HG02970 (cell line): Measurements from ENCODE around the gene TOR1AIP2.
"Not testable (repeated sequence)": the region's sequence is repeated elsewhere in the genome, so short reads cannot be mapped to it uniquely, and the experiment has no call there.

Experiments
- ATAC-seq: cut with Tn5 transposase; IDR thresholded peaks from one replicate; pipeline ENCODE4 v1.9.1; 2021; ENCODE audit warnings: mild to moderate bottlenecking, moderate library complexity, moderate number of reproducible peaks; ENCODE audit not compliant: unreplicated experiment, low FRiP score

The TOR1AIP2 gene

DNA sequence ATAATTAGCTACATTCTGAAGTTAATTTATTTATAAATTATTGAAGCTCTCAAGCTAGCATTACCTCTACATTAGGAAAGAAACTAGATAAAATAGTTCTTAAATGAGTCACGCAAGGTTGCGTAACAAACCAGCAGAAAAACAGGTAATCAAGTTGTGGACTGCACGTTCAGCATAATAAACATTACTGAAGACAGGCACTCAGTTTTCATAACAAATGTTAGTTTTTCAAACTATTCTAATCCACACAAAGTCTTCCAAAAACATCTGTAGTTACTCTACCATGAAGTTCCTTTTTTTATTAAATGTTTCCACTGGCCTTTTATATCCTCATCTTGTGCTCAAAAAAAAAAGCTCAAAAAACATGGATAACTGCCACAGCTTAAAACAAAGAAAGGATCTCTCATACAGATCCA lies 1.3 kb downstream of the TOR1AIP2 start:
- no peak for ATAC-seq

DNA sequence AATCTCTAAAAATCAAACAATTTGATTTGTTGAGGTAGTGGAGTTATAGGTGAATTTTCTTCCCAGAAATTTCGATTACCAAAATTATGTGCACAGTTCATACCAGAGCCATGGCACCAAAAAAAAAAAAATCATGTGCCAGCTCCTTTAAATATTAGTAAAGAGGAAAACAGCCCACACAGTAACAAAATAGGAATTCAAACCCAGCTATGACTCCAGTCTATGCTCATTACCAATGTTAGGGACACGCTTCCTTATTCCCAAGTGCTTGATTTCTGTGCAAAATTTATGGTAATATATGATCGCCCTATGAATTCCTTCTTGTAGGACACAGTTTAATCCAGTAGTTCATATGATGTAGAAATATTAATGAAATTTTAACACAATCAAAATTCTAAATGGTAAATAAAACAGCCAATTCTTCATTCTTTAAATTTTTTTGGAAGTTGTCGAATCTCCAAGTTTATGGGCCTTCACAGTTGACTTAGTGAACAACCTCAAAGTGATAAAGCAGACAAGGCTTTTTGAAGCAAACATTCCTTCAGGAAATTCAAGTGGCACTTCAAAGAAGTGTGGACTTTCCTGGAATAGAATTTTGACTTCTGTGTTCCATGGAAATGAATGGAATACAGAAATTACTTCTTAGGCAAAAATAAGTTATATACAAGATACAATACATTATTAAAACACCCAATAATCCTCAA lies 1.9 kb downstream of the TOR1AIP2 start:
- ATAC-seq = no peak

DNA sequence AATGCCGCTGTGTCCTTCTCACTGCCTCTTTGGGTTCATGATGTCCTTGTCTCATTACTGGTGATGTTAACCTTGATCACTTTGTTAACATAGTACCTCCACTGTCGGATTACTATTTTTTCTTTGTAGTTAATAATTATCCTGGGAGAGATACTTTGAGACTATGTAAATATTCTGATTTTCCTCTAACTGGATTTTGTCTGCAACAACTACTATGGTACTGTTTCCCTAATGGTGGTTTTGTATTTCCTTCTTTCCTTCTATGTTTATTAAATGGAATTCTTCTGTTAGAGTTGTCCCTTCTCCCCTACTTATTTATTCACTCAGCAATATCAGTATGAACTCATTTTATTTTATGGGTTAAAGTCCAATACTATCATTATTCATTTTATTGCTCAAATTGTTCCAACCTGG lies 4.2 kb downstream of the TOR1AIP2 start:
- ATAC-seq = no peak

DNA sequence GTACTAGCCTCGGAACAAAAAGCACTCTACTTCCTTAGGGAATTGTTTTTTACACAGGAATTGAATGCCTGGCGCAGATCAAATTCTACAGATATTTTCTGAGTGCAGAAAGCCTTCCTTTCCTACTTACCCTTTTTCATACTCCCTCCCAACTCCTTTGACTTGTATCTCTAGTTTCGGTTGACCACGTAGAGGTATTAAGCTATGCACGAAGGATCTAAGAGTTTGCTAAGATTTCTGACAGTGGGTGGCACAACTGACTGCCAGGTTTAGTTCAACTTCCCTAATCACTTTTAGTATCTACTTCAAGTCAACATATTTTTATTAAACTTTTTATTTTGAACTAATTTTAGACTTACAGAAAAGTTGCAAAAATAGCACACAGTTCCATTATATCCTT lies 5.0 kb downstream of the TOR1AIP2 start:
- no peak for ATAC-seq

DNA sequence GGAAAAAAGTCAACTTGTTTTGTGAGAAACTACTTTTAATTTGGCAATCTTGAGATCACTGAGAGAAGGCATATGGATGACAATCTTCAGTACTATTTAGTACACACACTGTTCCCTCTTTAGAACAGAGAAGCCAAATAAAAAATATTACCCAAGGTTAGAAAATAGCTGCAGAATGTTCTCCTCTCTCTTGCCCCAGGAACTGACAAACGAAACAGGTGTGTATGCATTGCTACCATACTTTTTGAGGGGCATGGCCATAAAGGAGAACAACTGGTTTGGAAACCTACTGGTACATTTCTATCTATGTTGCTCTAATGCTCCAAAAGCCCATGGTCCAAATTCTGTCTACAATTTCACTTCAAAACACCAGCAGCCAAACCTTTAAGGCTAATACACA lies 5.7 kb downstream of the TOR1AIP2 start:
- no peak for ATAC-seq

DNA sequence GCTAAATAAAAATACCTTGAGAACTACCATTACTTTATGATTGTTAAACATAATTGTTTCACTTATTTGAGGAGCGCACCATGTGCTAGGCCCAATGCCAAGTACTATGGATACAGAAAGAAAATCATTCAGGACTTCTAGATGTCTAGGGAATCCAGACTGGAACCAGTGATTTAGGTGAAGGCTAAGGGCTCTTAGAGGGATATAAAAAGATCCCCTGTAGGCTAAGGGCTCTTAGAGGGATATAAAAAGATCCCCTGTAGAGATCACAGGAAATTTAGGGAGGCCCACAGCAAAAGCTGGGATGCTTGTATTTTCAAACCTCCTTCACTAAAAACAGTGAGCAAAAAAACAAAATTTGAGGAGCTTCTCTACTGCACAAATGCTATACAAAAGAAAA lies 6.7 kb downstream of the TOR1AIP2 start:
- ATAC-seq = no peak

DNA sequence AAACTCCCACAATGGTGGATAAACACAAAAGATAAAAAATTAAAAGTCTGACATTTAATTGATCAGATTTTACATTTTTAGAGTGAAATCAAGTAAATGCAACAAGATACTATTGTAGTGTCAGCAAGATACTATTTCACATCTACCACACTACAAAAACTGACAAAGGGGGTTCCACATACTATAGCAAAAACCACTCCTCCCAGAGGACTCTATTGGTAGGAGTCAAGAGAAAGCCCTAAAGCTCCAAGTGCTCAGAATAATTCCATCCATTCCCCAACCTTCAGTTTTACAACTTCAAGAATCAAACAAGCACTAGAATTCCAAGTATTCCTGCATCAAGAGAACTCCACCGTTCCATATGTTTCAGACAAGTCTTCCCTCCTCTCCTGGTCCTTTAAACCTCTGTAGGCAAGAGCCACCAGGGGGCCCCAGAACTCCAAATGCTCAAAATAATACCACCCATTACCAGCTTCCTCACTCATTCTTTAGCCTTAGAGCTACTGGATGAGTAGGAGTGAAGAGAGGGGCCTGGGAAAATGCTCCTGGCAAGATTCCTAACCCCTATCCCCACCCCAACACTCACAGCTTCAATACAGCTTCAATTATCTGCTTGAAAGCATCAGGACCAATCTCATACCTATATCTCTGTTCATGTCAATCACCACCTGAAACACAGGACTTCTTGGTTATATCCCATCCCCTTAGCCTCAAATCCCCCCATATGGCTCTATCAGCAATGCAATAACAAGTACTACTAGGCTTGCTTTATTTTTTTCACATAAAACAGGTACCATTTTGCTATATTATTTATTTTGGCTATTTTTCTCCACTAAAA lies 9.9 kb downstream of the TOR1AIP2 start:
- no peak for ATAC-seq

DNA sequence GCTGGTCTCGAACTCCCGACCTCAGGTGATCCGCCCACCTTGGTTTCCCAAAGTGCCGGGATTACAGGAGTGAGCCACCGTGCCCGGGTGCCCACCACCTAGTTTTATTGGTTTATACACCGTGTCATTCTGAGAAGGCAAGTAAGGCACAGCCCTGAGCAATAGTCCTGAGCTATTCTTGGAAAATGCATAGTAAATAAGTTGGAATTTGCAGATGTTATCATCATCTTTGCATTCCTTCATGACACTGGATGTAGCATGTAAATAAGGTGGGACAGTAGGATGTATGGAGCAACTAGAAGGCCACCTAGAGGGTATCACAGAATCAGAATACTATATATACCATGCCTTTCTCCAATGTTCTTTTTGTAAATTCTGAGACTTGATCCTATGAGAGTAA lies 11.0 kb downstream of the TOR1AIP2 start:
- ATAC-seq = no peak

DNA sequence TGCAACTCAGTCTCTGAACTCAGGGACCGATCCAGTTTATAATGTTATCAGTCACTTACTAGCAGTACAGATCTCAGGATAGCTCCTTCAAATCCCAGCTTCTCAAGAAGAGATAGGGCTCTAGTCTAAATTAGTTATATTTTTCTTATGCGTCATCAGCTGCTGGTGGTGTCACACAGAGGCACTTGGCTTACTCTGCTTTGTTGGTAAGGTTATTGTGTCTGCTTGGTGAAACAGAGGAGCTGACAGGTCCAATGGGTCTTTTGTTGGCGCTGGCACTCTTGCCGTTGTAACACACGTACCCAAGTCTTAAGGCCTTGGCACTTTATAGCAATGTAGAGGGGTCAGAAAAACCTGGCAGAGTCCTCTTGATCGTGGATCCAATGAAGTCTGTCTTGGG lies 12.2 kb downstream of the TOR1AIP2 start:
- no peak for ATAC-seq

DNA sequence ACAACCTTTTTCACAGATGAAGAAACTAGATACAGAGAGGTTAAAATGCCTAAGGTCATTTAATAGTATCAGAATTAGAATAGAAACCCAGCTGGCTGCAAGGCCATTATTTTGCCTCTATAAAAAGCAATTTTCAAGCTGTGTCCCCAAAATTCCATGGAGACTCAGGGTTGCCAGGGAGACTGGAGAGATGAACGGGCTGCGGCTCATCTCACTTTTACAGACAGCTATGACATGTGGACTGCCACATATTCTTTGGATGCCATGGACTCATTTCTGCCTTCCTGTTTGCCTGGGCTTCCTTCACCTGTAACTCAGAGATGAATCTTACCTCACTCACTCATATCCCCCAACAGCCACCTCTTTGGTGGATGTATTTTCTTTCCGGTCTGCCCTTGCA lies 17.0 kb downstream of the TOR1AIP2 start:
- no peak for ATAC-seq

DNA sequence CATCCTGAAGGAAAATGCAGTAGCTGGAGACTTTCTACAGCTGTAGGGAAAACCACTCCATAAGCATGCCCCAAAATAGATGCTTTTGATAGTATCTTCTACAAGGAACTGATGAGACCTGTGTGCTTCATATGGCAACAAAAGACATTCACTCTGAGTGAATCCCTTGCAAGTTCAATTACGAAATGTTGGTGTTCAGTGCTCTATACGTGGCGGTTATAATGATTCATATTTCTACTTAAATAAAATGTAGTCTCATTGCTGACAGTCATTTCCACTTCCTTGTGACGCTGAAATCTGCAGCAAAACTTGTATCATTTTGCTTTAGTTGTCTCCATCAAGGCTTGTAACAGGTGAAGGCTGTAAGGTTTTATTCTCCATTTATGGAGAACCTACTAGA lies 20.6 kb downstream of the TOR1AIP2 start:
- no peak for ATAC-seq

DNA sequence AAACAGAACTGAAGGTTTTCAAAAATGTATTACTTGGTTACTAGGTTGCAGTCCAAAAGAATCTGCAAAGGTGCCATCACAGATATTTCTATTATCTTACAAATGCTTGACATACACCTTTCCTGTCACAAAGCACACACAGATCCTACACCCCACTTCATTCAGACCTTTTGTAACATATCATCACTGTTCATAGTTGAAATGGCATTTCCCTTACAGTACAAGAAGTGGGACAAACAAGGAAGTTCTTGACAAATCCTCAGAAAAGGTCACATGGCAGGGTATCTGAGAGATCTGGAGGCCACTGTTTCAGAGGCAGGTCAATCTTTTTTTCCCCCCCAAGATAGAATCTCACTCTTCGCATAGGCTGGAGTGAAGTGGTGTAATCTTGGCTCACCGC lies 21.3 kb downstream of the TOR1AIP2 start:
- no peak for ATAC-seq

DNA sequence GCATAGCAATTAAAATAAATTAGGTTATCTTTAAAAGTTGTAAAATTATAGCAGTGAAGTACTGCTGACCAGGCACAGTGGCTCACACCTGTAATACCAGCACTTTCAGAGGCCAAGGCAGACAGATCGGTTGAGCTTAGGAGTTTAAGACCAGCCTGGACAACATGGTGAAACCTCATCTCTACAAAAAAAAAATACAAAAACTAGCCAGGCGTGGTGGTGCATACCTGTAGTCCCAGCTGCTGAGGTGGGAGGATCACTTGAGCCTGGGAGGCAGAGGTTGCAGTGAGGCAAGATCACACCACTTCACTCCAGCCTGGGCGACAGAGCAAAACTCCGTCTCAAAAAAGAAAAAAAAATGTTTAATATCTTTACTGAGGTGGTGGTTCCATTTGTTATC lies 21.8 kb downstream of the TOR1AIP2 start:
- not testable (repeated sequence) for ATAC-seq

DNA sequence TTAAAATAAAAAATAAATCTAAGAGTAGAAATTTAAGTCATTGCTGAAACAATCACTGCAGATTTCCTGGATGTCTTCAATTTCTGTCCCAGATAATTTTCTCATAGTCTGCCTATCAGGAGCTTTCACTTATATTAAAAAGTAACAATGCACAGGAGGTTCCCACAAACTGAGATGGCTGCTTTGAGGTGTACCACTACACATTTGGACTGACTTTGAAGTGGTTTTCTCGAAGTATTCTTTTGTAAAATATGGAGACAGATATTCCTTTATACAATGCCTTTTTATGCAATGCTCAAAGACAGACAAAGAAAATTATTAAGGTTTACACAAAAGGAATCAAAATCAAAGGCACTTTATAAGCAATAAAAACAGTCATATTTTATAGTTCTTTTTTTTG lies 24.5 kb downstream of the TOR1AIP2 start:
- ATAC-seq = no peak

DNA sequence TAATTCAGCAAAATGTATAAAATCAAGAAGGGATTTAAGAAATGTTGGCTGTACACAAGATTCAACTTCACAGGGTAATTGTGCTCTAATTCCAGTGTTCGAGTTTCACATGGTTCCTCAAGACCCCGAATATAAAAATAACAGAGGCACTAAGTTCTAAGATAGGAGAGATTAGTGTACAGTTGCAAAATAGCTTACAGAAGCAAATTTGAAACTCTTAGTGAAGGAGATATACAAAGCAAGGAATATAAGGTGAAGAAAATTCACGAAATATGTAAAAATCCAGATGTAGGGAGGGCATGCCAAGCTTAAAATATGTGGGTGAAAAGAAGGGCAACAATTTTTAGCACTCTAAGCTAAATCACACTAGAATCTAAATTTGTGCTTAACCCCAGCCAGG lies 29.4 kb downstream of the TOR1AIP2 start:
- ATAC-seq = no peak

DNA sequence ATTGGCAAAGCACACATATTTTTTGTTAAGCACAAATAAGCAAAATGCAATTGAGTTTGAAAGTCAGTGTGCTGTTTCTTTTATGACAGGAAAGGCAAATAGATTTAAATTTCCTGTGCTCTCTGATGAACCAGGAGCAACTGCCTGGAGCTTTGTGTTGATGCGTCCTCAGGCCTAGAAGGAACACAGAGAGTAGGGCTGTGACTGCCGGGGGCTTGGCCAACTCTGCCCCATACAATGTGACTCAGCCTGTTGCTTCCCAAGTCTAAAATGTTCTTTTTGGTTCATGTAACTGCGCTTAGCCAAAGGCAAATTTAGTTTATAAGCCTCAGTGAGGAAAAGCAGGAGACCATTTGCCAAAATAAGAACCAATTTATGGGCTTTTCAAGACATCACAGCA lies 37.5 kb downstream of the TOR1AIP2 start:
- ATAC-seq = no peak

DNA sequence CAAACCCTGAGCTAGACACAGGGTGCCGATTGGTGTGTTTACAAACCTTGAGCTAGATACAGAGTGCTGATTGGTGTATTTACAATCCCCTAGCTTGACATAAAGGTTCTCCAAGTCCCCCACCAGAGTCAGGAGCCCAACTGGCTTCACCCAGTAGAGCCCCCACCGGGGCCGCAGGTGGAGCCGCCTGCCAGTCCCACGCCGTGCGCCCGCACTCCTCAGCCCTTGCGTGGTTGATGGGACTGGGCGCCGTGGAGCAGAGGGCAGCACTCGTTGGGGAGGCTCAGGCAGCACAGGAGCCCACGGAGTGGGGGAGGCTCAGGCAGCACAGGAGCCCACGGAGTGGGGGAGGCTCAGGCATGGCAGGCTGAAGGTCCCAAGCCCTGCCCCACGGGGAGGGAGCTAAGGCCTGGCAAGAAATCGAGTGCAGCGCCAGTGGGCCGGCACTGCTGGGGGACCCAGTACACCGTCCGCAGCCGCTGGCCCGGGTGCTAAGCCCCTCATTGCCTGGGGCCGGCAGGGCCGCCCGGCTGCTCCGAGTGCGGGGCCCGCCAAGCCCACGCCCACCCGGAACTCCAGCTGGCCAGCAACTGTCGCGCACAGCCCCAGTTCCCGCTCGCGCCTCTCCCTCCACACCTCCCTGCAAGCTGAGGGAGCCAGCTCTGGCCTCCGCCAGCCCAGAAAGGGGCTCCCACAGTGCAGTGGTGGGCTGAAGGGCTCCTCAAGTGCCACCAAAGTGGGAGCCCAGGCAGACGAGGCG lies 40.7 kb downstream of the TOR1AIP2 start:
- ATAC-seq = not testable (repeated sequence)

DNA sequence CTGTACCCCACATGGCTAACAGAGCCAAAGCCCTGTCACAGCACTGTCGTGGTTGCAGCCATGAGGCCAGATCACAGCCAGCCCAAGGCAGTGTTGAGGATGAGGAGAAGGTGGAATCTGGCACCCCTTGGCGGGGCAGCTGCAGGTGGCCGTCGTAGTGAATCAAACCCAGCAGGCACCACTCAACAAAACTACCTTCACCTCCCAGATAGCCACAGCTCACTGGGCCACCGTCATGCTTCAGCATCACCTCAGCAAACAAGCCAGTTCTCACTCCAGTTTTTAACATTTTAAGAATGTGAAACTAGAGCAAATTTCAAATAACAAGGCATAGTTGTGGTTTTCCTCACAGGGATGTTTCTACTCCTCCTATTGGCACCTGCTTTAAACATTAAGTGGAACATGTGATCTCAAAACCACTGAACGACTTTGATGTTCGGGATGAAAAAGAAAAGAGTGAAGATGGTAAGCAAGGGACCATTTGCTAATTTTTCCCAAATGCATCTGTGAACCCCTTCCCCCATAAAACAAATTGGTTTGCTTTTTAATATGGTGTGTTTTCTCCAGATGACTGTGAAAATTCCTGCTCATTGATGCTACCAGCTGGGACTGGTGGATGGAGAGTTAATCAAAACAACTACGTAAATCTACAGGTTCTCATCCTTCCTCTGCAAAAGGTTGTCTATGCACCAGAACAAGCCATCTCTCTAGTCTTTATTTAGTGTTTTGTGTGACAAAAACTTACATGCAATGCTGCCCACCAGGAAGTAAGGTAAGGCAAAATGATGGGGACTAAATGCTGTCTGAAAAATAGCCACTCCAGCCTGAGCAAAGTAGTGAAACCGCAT lies 45.5 kb downstream of the TOR1AIP2 start:
- no peak for ATAC-seq

DNA sequence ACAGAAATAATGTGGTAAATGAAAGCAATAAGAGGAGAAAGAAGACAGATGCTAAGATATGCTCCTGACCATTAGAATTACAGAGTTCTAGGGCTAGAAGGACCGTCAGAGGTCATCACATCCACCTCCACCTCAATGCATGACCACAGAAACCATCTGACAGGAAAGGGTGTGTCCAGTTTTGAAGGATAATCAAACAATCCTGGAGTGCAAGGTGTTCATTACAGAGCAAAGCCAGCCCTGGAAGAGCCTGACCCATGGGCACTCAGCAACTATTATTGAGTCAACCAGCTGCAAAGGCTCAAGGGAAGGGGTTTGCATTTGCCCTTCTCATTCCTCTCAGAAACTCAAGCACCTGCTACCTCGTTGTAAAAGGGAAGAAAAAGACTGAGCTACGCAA lies 46.4 kb downstream of the TOR1AIP2 start:
- ATAC-seq = no peak

DNA sequence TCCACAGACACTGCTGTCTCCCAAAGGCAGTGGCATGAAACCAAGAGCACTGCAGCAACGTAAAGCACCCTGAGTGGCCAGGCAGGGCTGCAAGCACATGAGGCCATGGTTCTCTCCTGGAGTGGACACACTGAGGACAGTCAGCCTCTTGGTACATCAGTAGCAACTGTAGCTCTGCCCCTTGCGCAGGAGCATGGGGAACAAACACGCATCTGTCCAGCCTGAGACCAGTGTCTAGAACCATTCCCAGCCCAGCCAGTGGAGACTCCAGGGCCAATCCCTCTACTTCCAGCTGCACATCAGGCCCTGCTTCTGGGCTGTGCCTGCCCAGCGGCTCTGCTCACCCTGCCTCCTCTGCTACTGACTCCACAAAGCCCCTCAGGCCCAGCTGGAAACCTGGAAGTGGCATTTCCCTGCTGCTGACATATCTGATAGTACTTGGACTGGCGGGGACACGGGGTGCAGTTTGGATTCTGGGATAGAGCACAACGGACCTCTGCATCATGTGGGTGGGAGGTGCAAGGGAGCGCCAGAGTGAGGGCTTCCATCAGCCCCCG lies 49.0 kb downstream of the TOR1AIP2 start:
- no peak for ATAC-seq
